WERI-Rb-1 (cell line): Measurements from ENCODE around the gene TMEM151A.

ENCODE experiments used
- DNase-seq: peaks from one replicate; pipeline ENCODE4 v3.0.0-alpha.2; 2020
- H3K27ac ChIP-seq: fragments of 250-450 bp; sonication (Bioruptor Pico); 2 replicates; pipeline ENCODE4 v1.5.1; 2020; ENCODE audit warnings: mild to moderate bottlenecking, moderate library complexity
- H3K27me3 ChIP-seq: fragments of 250-450 bp; sonication (Bioruptor Pico); 2 replicates; pipeline ENCODE4 v1.5.1; 2021; ENCODE audit warnings: mild to moderate bottlenecking, low read depth, moderate library complexity; ENCODE audit not compliant: insufficient read depth, severe bottlenecking
- H3K36me3 ChIP-seq: fragments of 250-450 bp; sonication (Bioruptor Pico); 2 replicates; pipeline ENCODE4 v1.5.1; 2020; ENCODE audit warnings: mild to moderate bottlenecking, moderate library complexity
- H3K4me3 ChIP-seq: 2 replicates; pipeline ENCODE4 v1.5.1; 2011; ENCODE audit warnings: low read depth, mild to moderate bottlenecking, control low read depth, low read length
- H3K9me3 ChIP-seq: fragments of 250-450 bp; sonication (Bioruptor Pico); 2 replicates; pipeline ENCODE4 v1.5.1; 2021; ENCODE audit warnings: mild to moderate bottlenecking, moderate library complexity; ENCODE audit not compliant: severe bottlenecking
- TF ChIP-seq, protein P1 (sequence below): IDR thresholded peaks from 2 replicates; pipeline ENCODE4 v1.5.1; 2011; ENCODE audit warnings: low read depth, mild to moderate bottlenecking, control low read depth, inconsistent platforms, low read length

Gene TMEM151A

DNA sequence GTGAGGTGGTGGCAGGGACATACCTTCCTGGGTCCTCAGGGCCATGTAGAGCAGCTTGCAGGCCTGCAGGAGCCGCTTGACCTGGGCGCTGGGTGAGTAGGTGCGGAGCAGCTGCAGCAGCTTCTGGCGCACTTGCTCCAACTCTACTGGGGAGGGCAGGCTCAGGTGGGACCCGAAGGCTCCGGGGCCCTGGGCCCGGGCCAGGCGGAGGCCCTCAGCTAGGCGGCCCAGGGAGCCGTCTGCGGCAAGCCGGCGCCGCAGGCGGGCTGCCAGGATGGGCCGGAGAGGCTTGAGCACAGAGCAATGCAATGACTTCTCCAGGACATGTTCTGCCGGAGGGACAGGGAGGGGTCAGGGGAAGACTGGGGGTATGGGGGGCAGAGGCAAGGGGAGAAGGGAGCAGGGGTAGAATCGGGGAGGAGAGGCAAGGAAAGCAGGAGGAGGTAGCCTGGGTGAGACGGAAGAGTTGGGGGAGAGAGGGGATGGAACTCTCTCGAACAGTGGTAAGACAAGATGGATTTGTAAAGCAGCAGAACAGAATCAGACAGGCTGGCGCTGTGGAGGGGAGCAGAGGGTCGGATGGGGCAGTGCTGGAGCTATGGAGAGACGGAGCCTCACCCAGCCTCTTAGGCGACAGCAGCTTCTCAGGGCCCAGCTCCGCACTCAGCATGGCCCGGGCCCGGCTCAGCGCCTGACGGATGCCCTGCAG, 42.4 kb downstream of the TMEM151A start:
- DNase-seq, result no peak
- Histone ChIP-seq H3K9me3 (no peaks in the 10 kb centered on the region), H3K27me3 (no peaks in the 10 kb centered on the region), H3K36me3 (peaks cover 12% of the 10 kb centered on the region), H3K27ac (no peak overlapping the region), H3K4me3 (no peak overlapping the region)
- TF ChIP-seq, protein P1, sequence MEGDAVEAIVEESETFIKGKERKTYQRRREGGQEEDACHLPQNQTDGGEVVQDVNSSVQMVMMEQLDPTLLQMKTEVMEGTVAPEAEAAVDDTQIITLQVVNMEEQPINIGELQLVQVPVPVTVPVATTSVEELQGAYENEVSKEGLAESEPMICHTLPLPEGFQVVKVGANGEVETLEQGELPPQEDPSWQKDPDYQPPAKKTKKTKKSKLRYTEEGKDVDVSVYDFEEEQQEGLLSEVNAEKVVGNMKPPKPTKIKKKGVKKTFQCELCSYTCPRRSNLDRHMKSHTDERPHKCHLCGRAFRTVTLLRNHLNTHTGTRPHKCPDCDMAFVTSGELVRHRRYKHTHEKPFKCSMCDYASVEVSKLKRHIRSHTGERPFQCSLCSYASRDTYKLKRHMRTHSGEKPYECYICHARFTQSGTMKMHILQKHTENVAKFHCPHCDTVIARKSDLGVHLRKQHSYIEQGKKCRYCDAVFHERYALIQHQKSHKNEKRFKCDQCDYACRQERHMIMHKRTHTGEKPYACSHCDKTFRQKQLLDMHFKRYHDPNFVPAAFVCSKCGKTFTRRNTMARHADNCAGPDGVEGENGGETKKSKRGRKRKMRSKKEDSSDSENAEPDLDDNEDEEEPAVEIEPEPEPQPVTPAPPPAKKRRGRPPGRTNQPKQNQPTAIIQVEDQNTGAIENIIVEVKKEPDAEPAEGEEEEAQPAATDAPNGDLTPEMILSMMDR, result no peak

DNA sequence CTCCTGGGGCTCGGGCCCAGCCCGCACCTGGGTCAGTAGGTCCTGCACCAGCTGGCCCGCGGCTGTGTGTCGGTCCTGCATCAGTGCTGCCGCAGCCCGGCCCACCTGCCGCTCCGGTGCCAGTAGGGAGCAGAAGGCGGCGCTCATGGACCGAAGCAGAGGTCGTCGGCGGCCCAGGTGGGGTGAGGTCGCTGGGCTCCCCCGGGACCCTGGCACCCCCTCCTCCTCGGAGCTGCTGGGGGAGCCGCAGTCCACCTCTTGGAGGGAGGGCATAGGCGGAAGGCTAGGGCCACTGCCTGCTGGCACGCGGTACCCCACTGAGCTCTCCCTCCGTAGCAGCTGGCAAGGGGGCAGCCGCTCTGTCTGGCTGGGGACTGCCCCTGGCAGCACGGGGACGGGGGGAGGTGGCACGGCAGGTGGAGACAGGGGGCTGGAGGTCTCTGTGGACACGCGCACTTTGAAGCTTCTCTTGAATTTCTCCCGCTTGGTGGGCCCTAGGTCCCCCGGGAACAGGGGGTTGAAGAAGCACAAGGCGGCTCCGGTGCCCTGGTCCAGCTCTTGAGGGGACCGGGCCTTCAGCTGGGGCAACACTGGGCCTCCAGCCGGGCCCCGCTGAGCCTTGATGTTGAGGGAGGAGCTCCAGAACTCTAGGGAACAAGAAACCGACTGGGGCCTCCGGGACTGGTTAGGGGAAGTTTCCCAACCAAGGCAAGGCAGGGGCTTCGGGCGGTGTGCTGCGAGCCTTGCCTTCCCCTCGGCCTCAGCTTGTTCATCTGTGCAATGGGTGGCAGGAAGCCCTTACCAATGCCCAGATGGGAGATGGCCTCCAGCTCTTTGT, 43.1 kb downstream of the TMEM151A start:
- Histone ChIP-seq H3K36me3 (peaks cover 15% of the 10 kb centered on the region), H3K27me3 (no peaks in the 10 kb centered on the region), H3K9me3 (no peaks in the 10 kb centered on the region), H3K27ac (no peak overlapping the region), H3K4me3 (no peak overlapping the region)
- no peak for DNase-seq
- TF ChIP-seq, protein P1, result no peak

DNA sequence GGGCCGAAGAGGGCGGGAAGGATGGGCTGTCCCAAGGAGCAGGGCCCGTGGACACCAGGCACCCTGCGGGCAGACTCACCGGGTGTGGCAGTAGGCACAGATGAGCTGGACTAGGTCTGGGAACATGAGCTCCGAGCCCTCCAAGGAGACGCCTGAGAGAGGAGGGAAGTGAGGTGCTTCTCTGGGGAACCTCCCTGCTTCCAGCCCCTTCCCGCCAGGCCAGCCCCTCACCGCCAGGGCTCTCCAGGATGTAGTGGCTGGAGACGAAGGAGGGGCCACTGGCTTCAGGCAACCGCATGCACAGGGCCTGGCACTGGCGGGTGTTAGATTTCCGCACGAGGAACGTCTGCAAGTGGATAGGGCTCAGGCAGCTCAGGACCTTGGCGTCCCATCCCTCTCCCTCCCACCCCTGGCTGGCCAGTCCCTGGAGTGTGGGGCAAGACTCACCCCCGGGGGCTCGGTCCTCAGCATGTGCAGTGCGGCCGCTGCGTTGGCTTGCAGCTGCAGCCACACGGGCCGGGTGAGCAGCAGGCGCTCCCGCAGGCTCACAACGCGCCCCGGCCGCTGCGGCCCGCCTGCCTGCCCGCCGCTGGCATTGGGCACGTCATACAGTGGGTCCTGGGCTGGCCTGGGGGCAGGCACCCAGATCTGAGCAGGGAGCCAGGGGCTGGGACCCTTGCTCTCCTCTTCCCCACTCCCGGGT, 44.0 kb downstream of the TMEM151A start:
- DNase-seq, result no peak

DNA sequence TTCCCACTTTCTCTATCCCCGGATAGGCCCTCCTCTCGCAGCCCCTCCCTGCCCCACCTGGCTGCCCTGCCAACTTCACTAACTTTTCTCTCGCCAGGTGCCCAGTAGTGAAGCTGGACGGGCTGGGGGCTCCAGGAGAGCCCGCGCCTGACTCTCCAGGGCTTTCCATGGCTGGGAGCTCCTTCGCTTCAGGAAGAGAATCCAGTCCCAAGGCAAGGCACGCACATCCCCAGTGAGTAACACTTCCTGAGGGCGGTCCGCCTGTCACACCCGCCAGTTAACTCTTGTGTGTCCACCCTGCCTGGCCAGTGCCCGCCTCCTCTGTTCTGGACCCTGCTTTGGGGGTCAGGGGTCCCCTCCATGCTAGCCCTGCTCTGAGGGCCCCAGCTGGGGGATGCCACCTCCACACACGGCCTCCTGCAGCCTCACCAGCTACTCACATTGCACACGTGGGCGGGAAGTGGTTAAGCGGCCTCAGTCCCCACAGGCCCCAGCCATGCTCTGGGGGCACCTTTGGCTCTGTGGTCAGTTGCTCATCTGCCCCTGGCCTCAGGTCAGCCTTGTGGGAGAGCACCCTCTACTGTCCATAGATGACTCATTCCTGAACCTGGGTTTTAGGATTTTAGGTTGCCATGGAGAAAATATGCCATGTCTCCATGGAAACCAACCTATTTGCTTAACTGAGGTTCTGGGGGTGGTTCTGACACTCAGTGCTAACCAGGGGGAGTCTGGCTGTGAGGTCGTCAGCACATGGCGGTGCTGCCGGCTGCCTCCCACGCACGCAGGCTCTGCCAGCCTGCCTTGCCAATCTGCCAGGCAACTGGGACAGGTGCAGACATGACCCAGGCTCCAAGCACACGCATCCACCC, 44.8 kb downstream of the TMEM151A start, which contains the start of gene RIN1:
Gene RIN1 (minus strand): TSS at position 201 of the 869 bp plus-strand sequence. CDS start 32 bp downstream, at position 169.
- DNase-seq, result peak; percentile 46
- H3K4me3 ChIP-seq, result no peak within 1 kb of the TSS

More for the DNA sequence above, 44.0 kb downstream of the TMEM151A start:
- Histone ChIP-seq H3K27me3 (no peaks in the 10 kb centered on the region), H3K36me3 (peaks cover 15% of the 10 kb centered on the region), H3K9me3 (no peaks in the 10 kb centered on the region), H3K27ac (no peak overlapping the region; the same call in 1 of the 2 replicates), H3K4me3 (no peak overlapping the region)
- TF ChIP-seq, protein P1, result no peak

More for the DNA sequence above, 44.8 kb downstream of the TMEM151A start, which contains the start of gene RIN1:
- TF ChIP-seq, protein P1, result peak; percentile 63
- no peaks in the 10 kb centered on the region for H3K9me3 ChIP-seq
- no peaks in the 10 kb centered on the region for H3K27me3 ChIP-seq
- H3K36me3 ChIP-seq, result peaks cover 16% of the 10 kb centered on the region
- H3K27ac ChIP-seq, result peak within 1 kb of the TSS; percentile 85
